ENCODE results near the gene ADAMTS1.

ADAMTS1 gene

DNA sequence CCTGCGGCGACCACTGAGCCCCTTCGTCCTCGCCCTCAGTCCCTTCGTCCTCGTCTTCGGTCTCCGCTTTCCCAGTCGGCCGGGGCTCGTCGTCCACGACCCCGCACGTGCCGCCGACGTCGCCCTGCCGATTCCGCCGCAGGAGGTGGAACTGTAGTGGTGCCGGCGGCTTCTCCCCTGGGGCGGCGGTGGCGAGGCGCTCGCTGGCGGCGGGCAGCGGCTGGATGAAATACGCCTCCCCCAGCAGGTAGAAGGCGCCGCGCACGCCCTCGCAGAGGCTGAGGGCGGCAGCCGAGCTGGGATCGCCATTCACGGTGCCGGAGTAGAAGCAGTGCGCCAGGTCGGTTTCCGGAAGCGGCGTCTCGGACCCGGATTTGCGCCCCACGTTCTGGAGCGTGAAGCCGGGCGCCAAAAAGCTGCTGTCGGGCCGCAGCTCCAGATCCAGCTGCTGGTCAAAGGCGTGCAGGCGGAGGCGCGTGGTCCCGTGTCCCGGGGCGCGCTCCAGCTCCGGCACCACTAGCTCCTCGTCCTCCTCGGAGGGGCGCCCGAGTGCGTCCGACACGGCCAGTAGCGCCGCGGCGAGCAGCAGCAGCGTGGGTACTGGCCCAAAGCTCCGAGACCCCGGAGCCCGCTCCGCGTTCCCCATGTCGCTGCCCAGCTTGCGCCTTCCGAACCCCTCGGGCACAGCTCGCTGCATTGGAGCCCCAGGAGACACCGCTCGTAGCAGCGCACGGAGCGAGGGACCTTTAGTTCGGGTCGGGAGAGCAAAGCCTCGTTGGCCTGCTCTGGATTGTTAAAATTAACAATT is 747 bp downstream of the ADAMTS1 start:
- no peak for DNase-seq (ENCODE audit: low read depth in 2 of 2)

- DNase-seq (ENCODE audit: low read depth in 2 of 2) = no peak
These were observed 1.3 kb downstream of the ADAMTS1 start for GRCh38 chr21:26843933-26844257.

DNA sequence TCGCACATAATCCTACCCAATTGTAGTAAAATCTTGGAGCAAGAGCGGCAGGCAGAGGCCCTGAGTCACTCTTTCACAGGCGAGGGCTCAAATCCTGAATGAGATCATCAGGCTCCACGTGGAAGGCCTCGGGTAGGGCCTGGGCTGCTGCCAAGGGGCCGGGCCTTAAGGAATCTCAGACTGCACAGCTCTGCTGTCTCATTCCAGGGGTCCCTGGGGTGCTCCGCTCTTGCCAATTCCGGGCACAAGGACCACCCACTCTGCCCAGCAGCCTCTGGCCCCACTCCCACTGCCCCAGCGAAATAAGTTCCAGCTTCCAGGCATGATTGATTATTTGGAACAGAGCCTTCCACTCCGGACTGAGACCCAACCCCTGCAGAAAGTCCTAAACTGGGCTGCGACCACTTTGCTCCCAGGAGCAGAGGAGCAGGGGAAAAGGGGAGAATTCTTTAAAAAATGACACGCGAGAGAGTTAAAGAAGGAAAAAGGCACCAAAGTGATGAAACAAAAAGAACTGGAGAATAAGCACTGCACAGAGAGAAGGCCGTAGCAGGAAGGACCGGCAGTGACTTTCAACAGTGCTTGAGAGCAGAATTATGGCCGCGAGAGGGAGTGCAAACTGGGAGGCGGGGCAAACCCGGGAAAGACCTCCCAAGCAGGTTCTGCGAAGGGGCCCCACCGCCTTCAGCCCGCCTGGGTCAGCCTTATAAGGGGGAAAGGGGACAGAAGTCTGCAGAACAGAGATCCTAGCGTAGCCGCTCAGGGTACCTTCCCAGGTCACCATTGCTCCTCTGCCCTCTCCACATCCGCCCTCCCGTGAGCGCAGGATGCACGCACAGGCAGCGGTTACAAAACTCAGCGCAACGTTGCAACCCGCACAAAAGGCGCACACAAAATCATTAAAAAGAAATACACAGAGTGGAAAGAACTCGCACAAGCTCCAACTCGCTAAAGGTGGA is 2.0 kb downstream of the ADAMTS1 start:
- no peak for DNase-seq (ENCODE audit: low read depth in 2 of 2)

- no peak for DNase-seq (ENCODE audit: low read depth in 2 of 2)
These were observed 2.9 kb downstream of the ADAMTS1 start for GRCh38 chr21:26842300-26842699.

DNA sequence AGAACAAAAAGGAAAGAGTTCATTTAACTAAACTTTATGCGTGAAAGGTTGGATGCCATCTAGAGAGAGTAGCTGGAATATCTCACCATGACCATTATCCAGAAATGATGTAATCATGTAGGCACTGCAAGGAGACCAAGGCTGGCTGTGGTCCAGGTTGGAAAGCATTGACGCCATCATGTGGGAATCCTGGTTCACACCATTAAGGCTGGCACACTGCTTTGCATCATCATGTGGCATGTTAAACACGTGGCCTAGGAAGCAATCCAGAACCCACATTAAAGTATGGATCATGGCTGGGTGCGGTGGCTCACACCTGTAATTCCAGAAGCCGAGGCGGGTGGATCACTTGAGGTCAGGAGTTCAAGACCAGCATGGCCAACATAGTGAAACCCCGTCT is 4.3 kb downstream of the ADAMTS1 start:
- DNase-seq (ENCODE audit: low read depth in 2 of 2) = no peak

DNA sequence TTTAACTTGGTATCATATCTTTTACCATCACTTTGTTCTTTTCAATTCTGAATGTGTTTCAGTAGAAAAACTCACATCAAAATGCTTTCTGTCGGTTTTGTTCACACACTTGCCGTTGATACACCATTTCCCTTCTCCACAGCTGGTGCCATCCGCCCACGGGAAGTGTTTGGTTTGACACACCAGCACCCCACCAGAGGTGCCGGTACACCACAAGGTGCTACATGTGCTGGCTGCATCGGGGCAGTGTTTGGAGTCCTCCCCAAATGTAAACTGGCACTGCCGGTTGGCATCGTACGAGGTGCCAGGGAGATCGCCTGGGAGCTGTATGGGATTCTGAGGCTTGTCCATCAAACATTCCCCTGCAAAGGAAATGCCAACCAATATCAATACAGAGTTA is 5.0 kb downstream of the ADAMTS1 start:
- no peak for DNase-seq (ENCODE audit: low read depth in 2 of 2)

- DNase-seq (ENCODE audit: low read depth in 2 of 2) = no peak
These were observed 7.7 kb downstream of the ADAMTS1 start for GRCh38 chr21:26837539-26837938.

DNA sequence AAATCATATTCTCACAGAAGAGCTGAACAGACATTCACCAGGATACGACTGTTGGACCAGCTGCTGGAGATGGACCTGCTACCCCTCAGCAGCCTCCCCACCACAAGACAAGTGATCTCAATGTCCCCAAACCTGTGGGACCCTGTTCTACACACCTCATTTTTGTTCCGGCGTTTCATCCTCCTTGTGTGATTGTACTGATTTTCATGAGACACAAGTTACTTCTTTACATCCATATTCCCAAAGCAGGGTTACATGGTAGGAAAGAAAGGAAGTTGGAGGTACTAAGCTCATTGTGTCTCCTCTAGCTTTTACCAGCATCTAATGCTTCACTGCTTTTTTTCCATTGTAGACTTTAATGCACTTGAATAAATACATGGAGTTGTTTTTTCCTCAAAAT is 8.7 kb downstream of the ADAMTS1 start:
- DNase-seq (ENCODE audit: low read depth in 2 of 2) = no peak

DNA sequence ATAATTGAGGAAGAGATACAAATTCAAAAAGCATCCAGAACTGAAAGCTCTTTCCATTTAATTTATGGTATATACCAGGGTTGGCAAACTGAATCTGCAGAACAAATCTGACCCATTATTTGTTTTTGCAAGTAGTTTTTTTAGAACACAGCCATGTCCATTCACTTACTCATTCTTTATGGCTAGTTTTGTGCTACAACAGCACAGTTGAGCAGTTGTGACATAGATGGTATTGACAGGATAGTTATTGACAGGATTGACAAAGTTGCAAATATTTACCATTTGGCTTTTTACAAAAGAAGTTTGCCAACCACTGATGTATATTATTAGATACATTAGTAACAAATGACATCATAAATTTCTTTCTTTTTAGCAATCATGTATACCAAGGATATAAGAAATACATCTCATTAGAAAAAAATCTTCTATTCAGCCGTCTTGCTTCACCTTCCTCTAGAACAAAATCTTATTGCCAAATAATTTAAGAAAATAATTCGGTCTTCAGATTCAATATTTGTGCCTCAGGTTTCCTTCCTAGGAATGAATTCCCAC is 9.4 kb downstream of the ADAMTS1 start:
- DNase-seq (ENCODE audit: low read depth in 2 of 2) = no peak

DNA sequence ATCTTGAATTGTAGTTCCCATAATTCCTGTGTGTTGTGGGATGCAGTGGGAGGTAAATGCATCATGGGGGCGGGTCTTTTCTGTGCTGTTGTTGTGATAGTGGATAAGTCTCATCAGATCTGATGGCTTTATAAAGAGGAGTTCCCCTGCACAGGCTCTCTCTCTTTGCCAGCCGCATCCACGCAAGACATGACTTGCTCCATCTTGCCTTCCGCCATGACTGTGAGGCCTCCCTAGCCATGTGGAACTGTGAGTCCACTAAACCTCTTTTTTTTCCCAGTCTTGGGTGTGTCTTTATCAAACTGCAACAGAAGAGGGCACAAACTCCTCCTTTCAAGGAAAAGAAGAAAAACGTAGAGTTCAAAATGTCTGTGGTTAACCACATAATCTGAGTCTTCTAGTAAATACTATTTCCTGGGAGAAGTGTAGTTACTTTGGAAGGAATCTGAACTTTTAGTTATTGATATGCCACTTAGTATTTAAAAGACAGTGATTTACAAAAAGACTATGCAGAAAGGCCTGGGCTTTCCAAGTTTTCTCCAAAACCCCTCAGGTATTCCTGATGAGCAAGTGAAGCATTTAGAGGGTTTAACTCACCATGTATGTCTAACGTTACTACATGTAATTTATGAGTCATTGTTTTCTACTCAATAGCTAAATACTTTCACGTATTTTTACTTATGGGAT is 10.0 kb downstream of the ADAMTS1 start:
- DNase-seq (ENCODE audit: low read depth in 2 of 2) = no peak

DNA sequence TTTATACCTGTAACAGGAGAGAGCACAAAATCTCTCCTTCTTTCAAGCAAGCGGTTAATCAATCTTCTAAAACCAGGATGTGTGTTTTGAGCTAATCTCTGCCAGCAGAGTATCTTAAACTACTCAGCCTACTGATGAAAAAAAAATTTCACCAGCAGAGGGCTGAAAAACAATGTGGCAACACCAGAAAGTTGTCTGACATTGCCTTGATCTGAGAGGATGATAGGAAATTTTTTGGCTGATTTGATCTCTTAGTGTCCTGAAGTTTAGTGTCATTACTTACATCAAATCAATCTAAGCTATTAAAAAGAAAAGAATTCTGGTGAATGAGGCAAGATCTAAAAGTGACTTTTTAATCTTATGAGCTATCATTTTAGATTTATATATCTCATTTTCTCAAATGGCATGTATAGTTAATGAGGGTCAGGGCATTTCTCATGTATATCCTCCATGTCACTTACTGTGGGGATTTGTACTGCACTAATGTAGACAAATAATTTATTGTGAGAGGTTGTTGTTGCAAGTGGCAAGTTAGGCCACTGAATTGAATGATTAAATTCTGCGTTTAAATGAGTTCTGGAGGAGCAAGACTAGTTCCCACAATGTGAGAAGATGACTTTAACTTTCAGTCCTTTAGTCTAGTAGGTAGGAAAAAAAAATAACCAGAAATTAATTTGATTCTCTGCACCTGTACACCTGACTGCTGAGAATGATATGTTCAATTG is 10.9 kb downstream of the ADAMTS1 start:
- no peak for DNase-seq (ENCODE audit: low read depth in 2 of 2)

DNA sequence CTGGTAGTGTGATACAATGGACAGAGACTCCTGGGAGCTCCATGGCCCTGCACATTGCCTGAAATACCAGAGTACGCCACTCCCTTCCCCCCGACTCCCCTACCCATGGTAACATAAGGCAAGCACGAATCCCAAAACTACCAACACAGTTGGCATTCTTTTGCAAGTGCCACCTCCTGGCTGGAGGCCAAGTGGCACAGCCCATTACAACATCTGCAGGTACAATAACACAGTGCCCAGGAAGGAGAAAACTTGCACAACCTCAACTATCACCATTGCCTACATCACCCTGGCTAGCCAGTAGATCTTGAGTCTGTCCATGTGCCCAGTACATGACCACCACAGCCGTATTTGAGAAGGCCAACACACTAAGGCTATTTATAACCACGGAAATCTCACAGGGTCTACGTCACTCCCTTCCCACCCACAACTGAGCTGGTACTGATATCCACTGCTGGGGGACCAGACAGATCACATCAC is 11.7 kb downstream of the ADAMTS1 start:
- no peak for DNase-seq (ENCODE audit: low read depth in 2 of 2)

- DNase-seq (ENCODE audit: low read depth in 2 of 2) = no peak
These were observed 12.2 kb downstream of the ADAMTS1 start for GRCh38 chr21:26833011-26833410.

GRCh38 chr21:26832546-26832945 is 12.7 kb downstream of the ADAMTS1 start:
- no peak for DNase-seq (ENCODE audit: low read depth in 2 of 2)

DNA sequence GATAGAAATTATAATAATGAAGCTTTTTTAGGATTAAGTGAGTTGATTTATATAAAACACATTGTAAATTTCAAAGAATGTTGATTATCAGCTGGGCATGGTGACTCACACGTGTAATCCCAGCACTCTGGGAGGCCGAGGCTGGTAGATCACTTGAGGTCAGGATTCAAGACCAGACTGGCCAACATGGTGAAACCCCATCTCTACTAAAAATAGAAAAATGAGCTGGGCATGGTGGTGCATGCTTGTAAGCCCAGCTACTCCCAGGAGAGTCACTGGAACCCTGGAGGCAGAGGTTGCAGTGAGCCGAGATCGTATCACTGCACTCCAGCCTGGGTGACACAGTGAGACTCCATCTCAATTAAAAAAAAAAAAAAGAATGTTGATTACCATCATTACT is 18.4 kb downstream of the ADAMTS1 start:
- DNase-seq (ENCODE audit: low read depth in 2 of 2) = no peak

DNA sequence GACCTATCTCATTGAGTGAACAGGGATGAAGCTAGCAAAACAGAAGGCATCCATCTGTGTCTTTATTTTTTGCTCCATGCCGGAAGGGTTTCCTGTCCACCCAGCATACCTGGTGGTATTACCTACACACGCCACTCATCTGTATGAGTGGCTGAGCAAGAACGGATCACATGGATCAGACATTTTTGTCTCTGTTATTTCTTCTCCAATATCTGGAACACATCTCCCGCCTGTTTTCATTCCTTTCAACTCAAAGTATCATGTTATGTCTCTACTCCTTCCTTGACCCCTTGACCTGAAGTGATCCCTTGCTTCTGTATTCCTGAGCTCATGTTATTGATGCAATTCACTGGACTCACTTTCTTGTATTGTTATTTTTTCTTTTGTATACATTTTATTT is 24.7 kb downstream of the ADAMTS1 start:
- no peak for DNase-seq (ENCODE audit: low read depth in 2 of 2)

GRCh38 chr21:26819740-26820324 is 25.4 kb downstream of the ADAMTS1 start:
- no peak for DNase-seq (ENCODE audit: low read depth in 2 of 2)

DNA sequence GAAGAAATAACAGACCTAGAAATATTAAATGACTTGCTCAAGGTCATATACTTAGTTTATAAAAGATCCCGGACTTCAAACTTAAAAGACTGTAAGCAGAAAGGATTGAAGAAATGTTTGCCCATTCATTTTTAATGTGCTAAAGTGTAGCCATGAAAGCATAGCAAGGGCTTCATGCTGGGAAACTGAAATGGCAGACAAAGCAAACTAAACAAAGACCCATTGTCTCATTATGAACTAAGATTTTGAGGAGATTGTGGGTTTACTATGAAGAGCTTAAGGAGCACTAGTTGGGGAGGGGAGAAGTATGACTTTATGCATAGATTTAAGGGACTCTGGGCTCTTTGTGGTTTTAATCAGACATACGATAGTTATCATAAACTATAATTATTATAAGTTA is 26.3 kb downstream of the ADAMTS1 start:
- DNase-seq (ENCODE audit: low read depth in 2 of 2) = no peak

DNA sequence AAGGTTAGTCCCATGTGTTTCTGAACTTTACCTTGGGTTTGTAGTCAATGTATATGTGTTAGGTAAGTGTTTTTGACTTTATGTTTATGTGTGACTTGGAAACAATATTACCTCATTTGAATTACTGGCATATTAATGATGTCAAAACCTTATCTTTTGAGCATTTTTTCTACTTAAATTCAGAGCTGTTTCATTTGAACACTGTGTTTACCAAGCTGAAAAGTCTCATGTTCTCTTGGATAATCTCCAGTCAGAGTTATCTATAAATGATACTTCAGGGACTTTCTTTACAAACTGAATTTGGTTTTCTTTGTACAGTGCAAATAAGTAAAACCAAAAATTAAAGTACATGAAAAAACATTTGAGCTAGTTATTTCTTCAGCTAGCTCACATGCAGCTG is 30.0 kb downstream of the ADAMTS1 start:
- DNase-seq (ENCODE audit: low read depth in 2 of 2) = no peak

GRCh38 chr21:26814386-26814785 is 30.8 kb downstream of the ADAMTS1 start:
- DNase-seq (ENCODE audit: low read depth in 2 of 2) = no peak

GRCh38 chr21:26813426-26813998 is 31.7 kb downstream of the ADAMTS1 start:
- no peak for DNase-seq (ENCODE audit: low read depth in 2 of 2)

All from stimulated activated CD8-positive, alpha-beta memory T cell treated with anti-CD3 and anti-CD28 coated beads, Interleukin-2, amount 100 ng/mL, for 48 hours (primary cell).